ENCODE measurements around the gene TRIML2.

DNA sequence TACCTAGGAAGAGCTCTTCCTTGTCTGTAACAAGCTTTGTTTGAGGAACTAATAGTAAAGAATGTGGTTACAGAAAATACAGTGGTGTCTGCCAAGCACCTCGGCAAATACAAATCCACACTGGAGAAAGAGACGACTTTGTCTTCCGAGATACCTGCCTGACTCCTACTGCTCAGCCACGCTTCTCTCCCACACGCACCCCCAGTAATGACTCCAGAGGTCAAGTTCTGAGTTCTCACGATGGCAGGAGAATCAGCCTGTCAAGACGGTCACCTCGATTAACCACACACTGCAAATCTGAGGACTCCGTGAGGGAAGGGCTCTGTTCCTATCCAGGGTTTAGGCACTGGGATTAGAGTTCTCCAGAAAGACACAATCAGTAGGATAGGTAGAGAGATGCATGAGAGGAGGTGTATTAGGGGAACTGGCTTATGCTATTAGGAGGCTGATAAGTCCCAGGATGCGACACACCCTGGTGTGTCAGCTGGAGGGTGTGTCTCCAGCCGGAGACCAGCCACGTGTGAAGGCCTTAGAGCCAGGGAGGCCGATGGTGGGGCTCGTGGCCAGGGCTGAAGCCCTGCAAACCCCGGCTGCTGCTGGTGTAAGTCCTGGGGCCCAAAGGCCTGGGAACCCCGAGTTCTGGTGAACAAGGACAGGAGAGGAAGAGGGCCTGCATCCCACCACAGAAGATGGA, 8.4 kb upstream of the TRIML2 start:
- TF ChIP-seq OSR1 (CRISPR knock-in tag; IDR thresholded peaks at IDR 0.05) (no peak), TOX (CRISPR knock-in tag; IDR thresholded peaks at IDR 0.05; ENCODE audit: borderline replicate concordance) (no peak), RARB (CRISPR knock-in tag; IDR thresholded peaks at IDR 0.05) (no peak), ZNF565 (CRISPR knock-in tag; conservative IDR thresholded peaks at IDR 0.05; ENCODE audit: low read depth) (no peak)
- TF ChIP-seq, protein P1, sequence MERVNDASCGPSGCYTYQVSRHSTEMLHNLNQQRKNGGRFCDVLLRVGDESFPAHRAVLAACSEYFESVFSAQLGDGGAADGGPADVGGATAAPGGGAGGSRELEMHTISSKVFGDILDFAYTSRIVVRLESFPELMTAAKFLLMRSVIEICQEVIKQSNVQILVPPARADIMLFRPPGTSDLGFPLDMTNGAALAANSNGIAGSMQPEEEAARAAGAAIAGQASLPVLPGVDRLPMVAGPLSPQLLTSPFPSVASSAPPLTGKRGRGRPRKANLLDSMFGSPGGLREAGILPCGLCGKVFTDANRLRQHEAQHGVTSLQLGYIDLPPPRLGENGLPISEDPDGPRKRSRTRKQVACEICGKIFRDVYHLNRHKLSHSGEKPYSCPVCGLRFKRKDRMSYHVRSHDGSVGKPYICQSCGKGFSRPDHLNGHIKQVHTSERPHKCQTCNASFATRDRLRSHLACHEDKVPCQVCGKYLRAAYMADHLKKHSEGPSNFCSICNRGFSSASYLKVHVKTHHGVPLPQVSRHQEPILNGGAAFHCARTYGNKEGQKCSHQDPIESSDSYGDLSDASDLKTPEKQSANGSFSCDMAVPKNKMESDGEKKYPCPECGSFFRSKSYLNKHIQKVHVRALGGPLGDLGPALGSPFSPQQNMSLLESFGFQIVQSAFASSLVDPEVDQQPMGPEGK (CRISPR knock-in tag; IDR thresholded peaks at IDR 0.05; ENCODE audit: borderline replicate concordance), result no peak
